ENCODE measurements around the gene FAM174C. TPM values are rescaled to one million over a fixed set of nuclear protein-coding genes. Genes with fewer than 3 reads are reported as not detected.

The FAM174C gene
- total RNA-seq, 2 experiments from 2014 or later: 74.8 to 76.1 TPM

- H3K27me3 Mint-ChIP-seq: no peaks in the 10 kb centered on the region
- H3K9me3 Mint-ChIP-seq: no peaks in the 10 kb centered on the region
- POLR2A ChIA-PET: interaction anchor here (3.0 kb wide), 1 partner anchor 23 kb away, joined by 37 read pairs; no protein-coding TSS in a partner anchor
- H3K4me3 Mint-ChIP-seq: peak overlapping the region; percentile 50
- H3K36me3 Mint-ChIP-seq: peaks cover 28% of the 10 kb centered on the region
- CTCF ChIA-PET: interaction anchor here (0.6 to 17.9 kb wide), 8 partner anchors 8 to 192 kb away, joined by 3 to 649 read pairs (median 6); partner anchors contain the start of genes ATP5F1D and FAM174C
- H3K4me1 Mint-ChIP-seq (ENCODE audit: low read depth): peaks cover 59% of the 10 kb centered on the region
- peak overlapping the region; percentile 45 for H3K27ac Mint-ChIP-seq
- intact Hi-C loops (cut with micrococcal nuclease): no loop called here
- no peak for DNase-seq
Observed at GRCh38 chr19:1267477-1268225, 7.7 kb upstream of the FAM174C start.

DNA sequence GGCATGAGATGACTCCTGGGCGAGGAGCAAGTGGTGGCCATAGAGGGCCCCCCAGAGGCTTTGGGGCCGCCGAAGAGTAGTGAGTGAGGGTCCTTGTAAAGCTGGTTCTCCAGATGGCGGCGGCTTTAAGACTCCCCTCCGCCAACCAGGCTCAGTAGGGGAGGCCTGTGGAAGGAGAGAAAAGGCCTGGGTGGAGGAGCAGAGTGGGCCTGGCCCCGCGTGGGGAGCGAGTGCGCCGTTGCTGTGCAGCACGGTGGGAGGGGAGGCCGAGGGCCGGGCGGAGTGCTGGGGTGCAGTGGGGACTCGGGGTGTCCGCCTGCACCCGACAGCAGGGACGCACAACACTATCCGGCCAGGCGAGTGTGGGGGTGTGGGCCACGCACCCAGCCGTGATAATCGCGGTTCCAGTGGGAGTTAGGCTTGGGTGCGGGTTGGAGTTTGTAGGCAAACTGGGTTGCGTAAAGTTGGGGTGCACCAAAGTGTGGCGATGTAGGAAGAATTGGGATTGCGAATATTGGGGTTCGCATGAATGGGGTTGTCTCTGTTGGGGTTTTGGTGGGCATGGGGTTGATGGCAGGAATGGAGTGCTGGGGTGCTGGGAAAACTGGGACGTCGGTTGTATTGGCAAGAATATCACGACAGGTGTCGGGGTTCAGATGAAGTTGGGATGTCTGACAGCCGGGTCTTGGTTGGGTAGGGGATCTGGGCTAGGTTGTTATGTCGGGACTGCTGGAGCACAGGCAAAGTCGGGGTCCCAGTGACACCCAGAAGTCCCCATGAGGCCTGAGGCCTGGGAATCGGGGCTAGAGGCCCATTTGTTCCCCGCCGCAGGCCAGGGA lies 6.9 kb upstream of the FAM174C start:
- POLR2A ChIA-PET: interaction anchor here (0.6 to 3.0 kb wide), 23 partner anchors 9 to 247 kb away, joined by 3 to 37 read pairs (median 4); partner anchors contain the start of genes ATP5F1D, POLR2E, RNU6-2 and SBNO2
- intact Hi-C loops (cut with micrococcal nuclease): loop anchor here (1.0 kb wide), 2 partner anchors 8 to 337 kb away; partner anchors contain the start of gene UQCR11
- CTCF ChIA-PET: interaction anchor here (0.6 to 17.9 kb wide), 12 partner anchors 9 to 273 kb away, joined by 3 to 649 read pairs (median 6); partner anchors contain the start of genes ARHGAP45 and ATP5F1D
- Mint-ChIP-seq H3K27ac (peak overlapping the region; percentile 84), H3K9me3 (no peaks in the 10 kb centered on the region), H3K4me1 (ENCODE audit: low read depth) (peaks cover 58% of the 10 kb centered on the region), H3K4me3 (peak overlapping the region; percentile 72), H3K36me3 (peaks cover 35% of the 10 kb centered on the region), H3K27me3 (no peaks in the 10 kb centered on the region)
- no peak for DNase-seq

DNA sequence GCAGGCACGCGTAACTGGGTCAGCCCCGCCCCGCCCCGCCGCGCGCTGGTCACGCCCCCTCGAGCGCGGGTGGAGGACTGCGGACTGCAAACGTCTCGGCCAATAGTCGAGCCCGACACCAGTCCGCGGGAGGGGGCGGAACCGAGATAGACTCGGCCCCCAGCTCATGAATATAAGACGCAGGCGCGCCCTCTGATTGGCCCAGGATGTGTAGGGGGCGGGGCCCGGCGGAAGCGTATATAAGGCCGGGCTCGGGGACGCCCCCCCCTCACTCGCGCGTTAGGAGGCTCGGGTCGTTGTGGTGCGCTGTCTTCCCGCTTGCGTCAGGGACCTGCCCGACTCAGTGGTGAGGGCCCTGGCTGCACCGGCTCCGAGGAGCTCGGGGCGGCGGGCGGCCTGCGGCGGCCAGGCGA lies 6.3 kb upstream of the FAM174C start, which contains the start of gene CIRBP:
Gene CIRBP (plus strand): TSS at position 268 of the 413 bp plus-strand sequence. CDS start 1,602 bp downstream, outside the sequence.
- intact Hi-C loops (cut with micrococcal nuclease): loop anchor here (1.0 kb wide), 2 partner anchors 9 to 336 kb away; partner anchors contain the start of gene UQCR11
- H3K4me3 Mint-ChIP-seq: peak within 1 kb of the TSS; percentile 90
- peaks cover 41% of the 10 kb centered on the region for H3K36me3 Mint-ChIP-seq
- ChIA-PET CTCF (interaction anchor here (0.7 to 17.9 kb wide), 10 partner anchors 10 to 402 kb away, joined by 3 to 649 read pairs (median 4); partner anchors contain the start of genes ARHGAP45 and ATP5F1D), POLR2A (interaction anchor here (0.6 to 1.7 kb wide), 25 partner anchors 8 to 248 kb away, joined by 3 to 36 read pairs (median 4); partner anchors contain the start of genes ATP5F1D, POLR2E, RNU6-2 and SBNO2)
- H3K9me3 Mint-ChIP-seq: no peaks in the 10 kb centered on the region
- peak; percentile 100 for DNase-seq
- no peaks in the 10 kb centered on the region for H3K27me3 Mint-ChIP-seq
- H3K4me1 Mint-ChIP-seq (ENCODE audit: low read depth): peaks cover 64% of the 10 kb centered on the region
- peak within 1 kb of the TSS; percentile 89 for H3K27ac Mint-ChIP-seq

- H3K36me3 Mint-ChIP-seq: peaks cover 44% of the 10 kb centered on the region
- no peaks in the 10 kb centered on the region for H3K27me3 Mint-ChIP-seq
- H3K9me3 Mint-ChIP-seq: no peaks in the 10 kb centered on the region
- H3K27ac Mint-ChIP-seq: peak overlapping the region; percentile 89
- intact Hi-C loops (cut with micrococcal nuclease): loop anchor here (1.0 kb wide), 2 partner anchors 9 to 336 kb away; partner anchors contain the start of gene UQCR11
- H3K4me1 Mint-ChIP-seq (ENCODE audit: low read depth): peaks cover 67% of the 10 kb centered on the region
- CTCF ChIA-PET: interaction anchor here (0.7 to 17.9 kb wide), 9 partner anchors 10 to 402 kb away, joined by 3 to 649 read pairs (median 4); partner anchors contain the start of genes ARHGAP45 and ATP5F1D
- POLR2A ChIA-PET: interaction anchor here (0.6 to 1.7 kb wide), 22 partner anchors 8 to 248 kb away, joined by 3 to 36 read pairs (median 4); partner anchors contain the start of genes ATP5F1D, POLR2E, RNU6-2 and SBNO2
- DNase-seq: peak; percentile 91
- H3K4me3 Mint-ChIP-seq: peak overlapping the region; percentile 90
Observed at GRCh38 chr19:1269478-1270212, 5.7 kb upstream of the FAM174C start.

- intact Hi-C loops (cut with micrococcal nuclease): no loop called here
- ChIA-PET CTCF (no interaction called here), POLR2A (interaction anchor here (1.5 to 1.7 kb wide), 3 partner anchors 19 to 53 kb away, joined by 4 to 36 read pairs (median 4); no protein-coding TSS in a partner anchor)
- no peaks in the 10 kb centered on the region for H3K27me3 Mint-ChIP-seq
- H3K4me1 Mint-ChIP-seq (ENCODE audit: low read depth): peaks cover 63% of the 10 kb centered on the region
- peak overlapping the region; percentile 89 for H3K27ac Mint-ChIP-seq
- no peaks in the 10 kb centered on the region for H3K9me3 Mint-ChIP-seq
- DNase-seq: no peak
- H3K4me3 Mint-ChIP-seq: peak overlapping the region; percentile 90
- H3K36me3 Mint-ChIP-seq: peaks cover 45% of the 10 kb centered on the region
Observed at GRCh38 chr19:1270213-1270853, 5.0 kb upstream of the FAM174C start.

DNA sequence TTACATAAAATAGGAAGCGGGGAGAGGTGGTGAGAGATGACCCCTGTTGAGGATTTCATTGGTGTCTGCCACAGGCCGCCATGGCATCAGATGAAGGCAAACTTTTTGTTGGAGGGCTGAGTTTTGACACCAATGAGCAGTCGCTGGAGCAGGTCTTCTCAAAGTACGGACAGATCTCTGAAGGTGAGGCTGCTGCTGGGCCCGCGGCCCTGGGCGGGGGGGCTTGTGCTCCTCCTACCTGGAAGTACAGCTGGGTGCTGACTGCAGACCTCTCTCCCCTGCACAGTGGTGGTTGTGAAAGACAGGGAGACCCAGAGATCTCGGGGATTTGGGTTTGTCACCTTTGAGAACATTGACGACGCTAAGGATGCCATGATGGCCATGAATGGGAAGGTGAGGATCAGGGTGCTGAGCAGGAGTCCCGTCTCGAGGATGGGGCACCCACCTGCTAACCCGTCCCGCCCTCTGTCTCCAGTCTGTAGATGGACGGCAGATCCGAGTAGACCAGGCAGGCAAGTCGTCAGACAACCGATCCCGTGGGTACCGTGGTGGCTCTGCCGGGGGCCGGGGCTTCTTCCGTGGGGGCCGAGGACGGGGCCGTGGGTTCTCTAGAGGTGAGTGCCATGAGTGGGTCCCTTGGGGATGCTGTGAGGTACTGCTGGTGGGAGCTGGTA lies 4.3 kb upstream of the FAM174C start:
- H3K4me3 Mint-ChIP-seq: peak overlapping the region; percentile 90
- peaks cover 45% of the 10 kb centered on the region for H3K36me3 Mint-ChIP-seq
- intact Hi-C loops (cut with micrococcal nuclease): no loop called here
- peaks cover 58% of the 10 kb centered on the region for H3K4me1 Mint-ChIP-seq (ENCODE audit: low read depth)
- CTCF ChIA-PET: interaction anchor here (0.7 to 0.9 kb wide), 2 partner anchors 27 to 138 kb away, joined by 3 to 6 read pairs; no protein-coding TSS in a partner anchor
- POLR2A ChIA-PET: interaction anchor here (1.0 kb wide), 1 partner anchor 111 kb away, joined by 3 read pairs; no protein-coding TSS in a partner anchor
- no peaks in the 10 kb centered on the region for H3K9me3 Mint-ChIP-seq
- peak overlapping the region; percentile 89 for H3K27ac Mint-ChIP-seq
- no peaks in the 10 kb centered on the region for H3K27me3 Mint-ChIP-seq
- DNase-seq: no peak

DNA sequence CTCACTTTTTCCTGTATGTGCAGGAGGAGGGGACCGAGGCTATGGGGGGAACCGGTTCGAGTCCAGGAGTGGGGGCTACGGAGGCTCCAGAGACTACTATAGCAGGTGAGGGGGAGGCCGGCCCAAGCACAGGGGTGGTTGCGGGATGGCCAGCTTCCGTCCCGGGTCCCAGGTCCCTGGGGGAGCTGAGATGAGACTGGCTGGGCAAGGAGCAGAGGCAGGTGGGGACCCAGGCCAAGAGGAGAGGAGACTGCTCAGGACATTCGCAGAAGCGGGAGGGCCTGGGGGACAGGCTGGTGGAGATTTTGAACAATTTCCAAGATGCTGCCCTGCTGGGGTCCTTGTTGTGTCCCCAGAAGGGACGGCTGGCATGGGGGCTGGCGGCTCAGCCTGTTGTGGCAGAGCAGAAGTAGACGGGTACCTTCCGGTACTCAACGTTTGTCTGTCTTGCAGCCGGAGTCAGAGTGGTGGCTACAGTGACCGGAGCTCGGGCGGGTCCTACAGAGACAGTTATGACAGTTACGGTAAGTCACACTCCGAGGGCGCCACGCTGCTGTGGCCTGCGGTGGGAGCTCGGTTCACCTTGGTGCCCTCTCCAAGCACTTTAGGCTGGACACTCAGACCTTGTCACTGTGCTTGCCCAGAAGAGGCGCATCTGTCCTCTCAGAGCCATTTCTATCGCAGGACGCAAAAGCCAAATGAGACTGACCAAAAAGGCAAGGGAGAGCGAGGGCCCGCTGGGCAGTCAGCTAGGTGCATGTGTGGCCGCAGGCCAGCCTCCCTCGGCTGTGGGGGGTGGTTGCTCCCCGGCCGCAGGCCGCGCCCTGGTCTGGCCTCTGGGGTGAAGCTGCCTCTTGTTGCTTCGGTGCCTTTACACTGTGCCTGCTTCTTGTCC lies 3.6 kb upstream of the FAM174C start:
- DNase-seq: no peak
- CTCF ChIA-PET: interaction anchor here (0.7 to 4.1 kb wide), 3 partner anchors 27 to 139 kb away, joined by 3 to 38 read pairs (median 6); no protein-coding TSS in a partner anchor
- H3K4me1 Mint-ChIP-seq (ENCODE audit: low read depth): peaks cover 61% of the 10 kb centered on the region
- intact Hi-C loops (cut with micrococcal nuclease): no loop called here
- H3K36me3 Mint-ChIP-seq: peaks cover 49% of the 10 kb centered on the region
- H3K27ac Mint-ChIP-seq: peak overlapping the region; percentile 89
- no peaks in the 10 kb centered on the region for H3K27me3 Mint-ChIP-seq
- no peaks in the 10 kb centered on the region for H3K9me3 Mint-ChIP-seq
- peak overlapping the region; percentile 90 for H3K4me3 Mint-ChIP-seq
- POLR2A ChIA-PET: interaction anchor here (0.6 to 1.4 kb wide), 3 partner anchors 13 to 110 kb away, joined by 3 to 5 read pairs (median 3); partner anchors contain the start of gene ATP5F1D

GRCh38 chr19:1272423-1273262 lies 2.7 kb upstream of the FAM174C start:
- H3K4me1 Mint-ChIP-seq (ENCODE audit: low read depth): peaks cover 57% of the 10 kb centered on the region
- peak overlapping the region; percentile 37 for H3K4me3 Mint-ChIP-seq
- H3K27ac Mint-ChIP-seq: peak overlapping the region; percentile 73
- intact Hi-C loops (cut with micrococcal nuclease): no loop called here
- ChIA-PET POLR2A (interaction anchor here (0.6 to 1.4 kb wide), 2 partner anchors 14 to 31 kb away, joined by 3 to 5 read pairs; partner anchors contain the start of gene ATP5F1D), CTCF (interaction anchor here (4.1 kb wide), 1 partner anchor 28 kb away, joined by 38 read pairs; no protein-coding TSS in a partner anchor)
- H3K36me3 Mint-ChIP-seq: peaks cover 51% of the 10 kb centered on the region
- no peak for DNase-seq
- no peaks in the 10 kb centered on the region for H3K27me3 Mint-ChIP-seq
- no peaks in the 10 kb centered on the region for H3K9me3 Mint-ChIP-seq
